ENCODE results near the gene SLC27A3. TPM values are rescaled to one million over a fixed set of nuclear protein-coding genes. Genes with fewer than 3 reads are reported as not detected.

The SLC27A3 gene
- total RNA-seq, 2 experiments from 2014 or later: 11.2 to 12.1 TPM

DNA sequence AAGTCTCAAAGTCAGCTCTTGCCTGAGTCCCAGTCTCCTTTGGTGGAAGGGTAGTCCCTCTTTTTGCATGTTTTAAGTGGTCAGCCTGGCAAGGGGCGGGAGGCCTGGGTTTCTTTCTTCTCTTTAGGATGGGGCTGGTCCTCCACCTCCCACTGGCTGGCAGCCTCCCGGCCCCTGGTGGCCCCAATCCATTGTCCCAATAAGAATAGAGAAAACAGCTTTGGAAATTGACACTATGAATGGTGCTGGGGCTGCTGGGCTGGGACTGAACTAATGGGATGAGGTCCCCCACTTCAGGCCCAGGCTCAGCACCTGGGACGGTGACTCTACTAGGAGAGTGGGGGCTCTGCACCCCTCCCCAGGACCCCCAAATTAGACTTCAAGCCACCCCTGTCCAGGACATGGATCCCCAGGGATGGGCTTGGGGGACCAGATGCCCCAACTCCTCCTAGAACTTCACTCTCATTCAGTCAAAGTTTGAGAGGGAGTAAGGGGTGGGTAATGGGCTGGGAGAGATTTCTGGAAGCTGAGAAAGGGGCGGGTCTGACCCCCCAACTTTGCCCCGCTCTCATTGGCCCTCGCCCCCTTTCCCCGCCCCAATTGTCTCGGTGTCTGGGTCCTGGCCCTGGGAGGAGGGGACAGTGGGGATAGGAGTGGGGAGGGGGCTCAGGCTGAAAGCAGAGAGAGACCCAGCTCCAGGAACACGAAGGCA lies 18.2 kb downstream of the SLC27A3 start:
- CTCF ChIA-PET: interaction anchor here (0.7 to 1.4 kb wide), 3 partner anchors 52 to 194 kb away, joined by 3 read pairs; partner anchors contain the start of gene RAB13
- POLR2A ChIA-PET: interaction anchor here (0.9 kb wide), 1 partner anchor 130 kb away, joined by 5 read pairs; no protein-coding TSS in a partner anchor

DNA sequence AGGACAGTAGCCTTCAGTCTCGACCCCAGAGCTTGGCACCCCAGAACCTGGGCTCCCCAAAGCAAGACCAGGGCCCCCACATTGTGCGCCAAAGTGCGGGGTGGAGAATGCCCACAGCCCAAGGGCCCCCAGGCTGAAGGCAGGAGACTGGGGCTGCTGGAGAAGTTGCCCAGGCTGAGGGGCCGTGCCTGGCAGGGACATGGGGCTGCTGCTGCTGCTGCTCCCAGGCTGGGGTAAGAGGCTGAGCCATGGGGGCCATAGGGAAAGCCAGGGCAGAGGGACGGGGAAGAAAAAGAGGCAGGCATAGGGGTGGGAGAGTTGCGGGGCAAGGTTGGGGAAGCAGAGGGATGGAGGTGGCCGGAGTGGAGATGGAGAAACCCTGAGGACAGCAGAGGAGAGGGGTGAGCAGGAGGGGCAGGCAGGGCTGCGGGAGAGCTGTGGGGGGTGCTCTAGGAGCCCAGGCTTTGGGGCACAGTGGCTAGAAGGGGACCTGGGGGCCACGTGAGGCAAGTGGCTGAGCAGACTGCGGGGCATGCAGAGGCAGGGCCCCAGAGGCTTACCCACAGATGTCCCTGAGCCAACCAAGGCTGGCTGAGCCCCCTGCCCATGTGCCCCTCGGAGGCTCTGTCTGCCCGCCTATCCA lies 18.9 kb downstream of the SLC27A3 start:
- ChIA-PET POLR2A (no interaction called here), CTCF (interaction anchor here (1.4 kb wide), 1 partner anchor 193 kb away, joined by 3 read pairs; the partner anchor contains the start of gene RAB13)

DNA sequence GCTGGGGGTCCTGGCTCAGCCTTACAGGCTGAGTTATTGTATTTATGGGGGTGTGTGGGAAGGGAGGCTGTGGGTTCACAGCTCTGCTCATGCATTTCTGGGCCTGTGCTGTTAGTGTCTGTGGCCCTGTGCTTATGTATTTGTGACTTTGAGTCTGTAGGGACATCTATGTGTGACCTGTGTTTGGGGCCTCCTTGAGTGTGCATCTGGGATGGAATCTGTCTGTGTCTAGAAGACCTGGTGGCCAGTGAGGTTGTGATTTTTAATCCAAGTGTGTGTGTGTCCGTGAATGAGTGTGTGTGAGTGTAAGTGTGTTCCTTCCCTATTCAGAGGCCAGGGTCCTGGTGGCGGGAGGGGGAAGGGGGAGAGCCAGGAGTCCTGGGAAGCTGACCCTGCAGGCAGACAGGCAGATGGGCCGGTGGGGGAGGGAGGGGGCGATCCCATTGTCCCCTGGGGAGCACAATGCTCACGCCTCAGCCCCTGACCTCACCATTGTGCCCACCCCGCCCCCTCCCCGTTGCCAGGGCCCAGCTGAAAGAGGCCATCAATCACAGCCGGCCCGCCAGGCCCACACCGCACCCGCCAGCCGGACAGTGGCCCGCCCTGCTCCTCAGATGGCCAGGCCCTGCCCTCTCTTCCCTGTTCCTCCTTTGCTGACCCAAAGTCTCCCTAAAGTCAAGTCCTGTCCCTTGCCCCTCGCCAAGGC lies 19.6 kb downstream of the SLC27A3 start:
- ChIA-PET POLR2A (no interaction called here), CTCF (interaction anchor here (1.4 kb wide), 1 partner anchor 192 kb away, joined by 3 read pairs; the partner anchor contains the start of gene RAB13)

DNA sequence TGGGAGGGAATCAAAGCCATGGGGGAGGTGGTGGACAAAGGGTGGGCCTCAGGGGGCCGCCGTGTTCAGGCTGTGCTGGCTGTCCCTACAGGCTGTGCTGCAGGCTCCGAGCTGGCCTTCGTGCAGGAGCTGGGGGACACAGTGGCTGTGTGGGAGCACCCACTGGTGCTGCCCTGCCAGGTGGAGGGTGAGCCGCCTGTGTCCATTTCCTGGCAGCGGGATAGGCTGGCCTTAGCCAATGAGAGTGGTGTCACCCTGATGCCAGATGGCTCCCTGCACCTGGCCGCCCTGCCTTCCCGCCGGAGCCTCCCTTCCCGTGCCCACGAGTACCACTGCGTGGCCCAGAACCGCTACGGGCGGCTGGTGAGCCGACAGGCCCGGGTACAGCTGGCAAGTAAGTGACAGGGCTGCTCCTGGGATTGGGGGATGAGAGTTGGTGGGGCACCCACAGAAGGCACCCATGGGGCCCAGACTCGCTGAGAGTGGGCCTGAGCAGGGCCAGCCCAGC lies 20.2 kb downstream of the SLC27A3 start:
- ChIA-PET CTCF (interaction anchor here (0.6 to 6.3 kb wide), 2 partner anchors 30 to 190 kb away, joined by 4 to 47 read pairs; partner anchors contain the start of gene RAB13), POLR2A (no interaction called here)

DNA sequence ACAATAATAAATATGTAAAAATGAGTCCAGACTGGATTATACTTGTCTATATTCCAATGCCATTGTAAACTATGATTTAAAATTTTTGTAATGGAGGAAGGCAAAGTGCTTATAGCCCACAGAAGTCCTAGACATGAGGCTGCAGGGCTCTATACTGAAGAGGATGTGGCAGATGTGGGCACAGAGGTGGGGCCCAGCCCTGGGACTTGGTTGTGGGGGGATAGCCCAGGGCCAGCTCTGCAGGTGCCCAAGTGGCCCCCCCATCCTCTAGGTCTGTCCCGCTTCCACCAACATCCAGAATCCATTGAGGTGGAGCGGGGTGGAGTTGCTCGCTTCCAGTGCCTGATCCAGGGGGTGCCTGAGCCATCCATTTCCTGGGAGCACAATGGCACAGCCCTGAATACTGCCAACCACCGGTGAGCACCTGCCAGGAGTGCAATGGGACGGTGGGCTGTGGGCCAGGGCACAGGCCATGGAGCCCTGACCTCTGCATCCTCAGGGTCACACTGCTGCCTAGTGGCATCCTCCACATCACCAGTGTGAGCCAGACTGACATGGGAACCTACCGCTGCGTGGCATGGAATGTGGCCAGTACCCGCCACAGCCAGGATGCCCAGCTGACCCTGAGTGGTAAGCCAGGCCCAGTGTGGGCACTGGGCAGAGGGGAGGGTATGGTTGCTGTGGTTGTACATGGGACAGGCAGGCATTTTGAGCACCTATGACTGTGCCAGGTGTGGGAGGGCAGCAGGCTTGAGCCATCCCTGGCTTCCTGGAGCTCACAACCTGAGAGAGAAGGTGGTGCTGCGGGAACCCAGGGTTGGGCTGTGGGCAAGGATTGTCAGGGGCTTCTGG lies 21.0 kb downstream of the SLC27A3 start:
- ChIA-PET CTCF (interaction anchor here (0.6 to 6.3 kb wide), 9 partner anchors 11 to 363 kb away, joined by 3 to 47 read pairs (median 4); partner anchors contain the start of genes DENND4B, GATAD2B and RAB13), POLR2A (interaction anchor here (0.6 kb wide), 1 partner anchor 475 kb away, joined by 3 read pairs; no protein-coding TSS in a partner anchor)

DNA sequence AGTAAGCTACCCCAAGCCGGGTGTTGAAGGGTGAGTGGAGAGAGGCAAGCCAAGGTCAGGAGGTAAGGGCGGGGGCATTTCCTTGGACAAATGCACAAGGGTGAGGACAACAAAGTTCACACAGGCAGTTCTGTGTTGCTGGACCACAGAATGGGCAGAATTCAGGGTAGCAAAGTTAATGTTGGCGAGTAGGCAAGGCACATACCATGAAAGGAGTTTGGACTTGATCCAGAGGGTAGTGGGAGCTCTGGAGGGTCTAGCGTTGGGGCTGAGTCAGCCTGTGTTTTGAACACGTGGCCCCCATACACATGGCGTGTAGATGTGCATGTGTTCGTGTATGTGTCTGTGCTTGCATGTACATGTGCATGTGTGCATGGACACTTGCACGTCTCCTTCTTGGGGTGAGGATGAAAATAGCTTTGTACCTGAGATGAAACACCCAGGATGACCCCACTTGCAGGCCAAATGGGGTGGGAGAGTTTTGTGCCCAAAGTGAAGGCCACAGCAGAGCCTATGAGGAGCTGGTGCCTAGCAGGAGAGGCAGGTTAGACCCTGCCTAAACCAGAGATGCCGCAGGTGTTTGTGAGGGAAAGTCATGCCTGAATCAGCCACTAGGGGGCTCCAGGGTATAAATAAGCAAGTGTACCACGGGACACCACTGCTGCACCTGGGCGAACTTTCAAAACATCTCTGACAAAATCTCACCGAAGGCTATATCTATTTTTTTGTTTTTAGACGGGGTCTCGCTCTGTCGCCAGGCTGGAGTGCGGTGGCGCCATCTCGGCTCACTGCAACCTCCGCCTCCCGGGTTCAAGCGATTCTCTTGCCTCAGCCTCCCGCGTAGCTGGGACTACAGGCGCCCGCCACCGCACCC lies 21.8 kb downstream of the SLC27A3 start:
- ChIA-PET POLR2A (interaction anchor here (0.6 kb wide), 1 partner anchor 475 kb away, joined by 3 read pairs; no protein-coding TSS in a partner anchor), CTCF (interaction anchor here (0.6 to 6.3 kb wide), 11 partner anchors 7 to 362 kb away, joined by 3 to 47 read pairs (median 3); partner anchors contain the start of genes DENND4B, GATAD2B, JTB and RAB13)

DNA sequence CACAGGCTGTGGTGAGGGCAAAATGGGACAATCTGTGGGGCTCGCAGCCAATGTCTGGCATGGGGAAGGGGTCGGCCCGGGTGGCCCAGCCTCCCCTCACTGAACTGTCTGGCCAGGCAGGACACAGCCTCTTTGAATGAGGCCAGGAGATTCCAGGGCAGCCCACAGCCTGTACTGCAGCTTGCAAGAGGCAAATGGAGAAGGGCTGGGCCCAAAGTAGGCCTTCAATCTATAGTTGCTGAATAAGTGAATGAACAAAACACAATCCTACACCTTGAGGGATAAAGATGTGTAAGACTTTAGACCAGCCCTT lies 23.2 kb downstream of the SLC27A3 start:
- POLR2A ChIA-PET: no interaction called here
- CTCF ChIA-PET: interaction anchor here (1.1 to 6.3 kb wide), 4 partner anchors 8 to 192 kb away, joined by 3 to 47 read pairs (median 8); partner anchors contain the start of genes DENND4B, RAB13 and RPS27

DNA sequence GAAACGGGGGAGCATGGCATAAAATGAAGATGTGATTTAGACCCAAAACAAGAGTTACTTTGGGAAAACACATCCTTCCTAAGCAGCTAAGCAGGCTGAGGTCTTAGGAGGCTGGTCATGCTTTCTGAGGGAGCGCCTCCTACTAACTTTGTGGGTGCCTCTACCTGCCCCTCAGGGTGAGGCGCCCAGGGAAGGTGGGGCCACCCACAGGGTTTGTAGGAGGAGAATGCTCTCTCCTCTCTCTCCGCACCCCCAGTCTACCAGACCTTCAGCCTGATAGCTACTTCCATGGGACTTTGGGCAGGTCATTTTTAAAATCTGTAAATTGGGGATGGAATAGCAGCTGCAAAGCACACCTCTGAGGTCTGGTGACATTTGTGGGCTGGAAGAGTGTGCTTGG lies 23.8 kb downstream of the SLC27A3 start:
- CTCF ChIA-PET: interaction anchor here (1.1 to 6.3 kb wide), 4 partner anchors 9 to 191 kb away, joined by 3 to 47 read pairs (median 8); partner anchors contain the start of genes DENND4B, RAB13 and RPS27
- POLR2A ChIA-PET: no interaction called here

DNA sequence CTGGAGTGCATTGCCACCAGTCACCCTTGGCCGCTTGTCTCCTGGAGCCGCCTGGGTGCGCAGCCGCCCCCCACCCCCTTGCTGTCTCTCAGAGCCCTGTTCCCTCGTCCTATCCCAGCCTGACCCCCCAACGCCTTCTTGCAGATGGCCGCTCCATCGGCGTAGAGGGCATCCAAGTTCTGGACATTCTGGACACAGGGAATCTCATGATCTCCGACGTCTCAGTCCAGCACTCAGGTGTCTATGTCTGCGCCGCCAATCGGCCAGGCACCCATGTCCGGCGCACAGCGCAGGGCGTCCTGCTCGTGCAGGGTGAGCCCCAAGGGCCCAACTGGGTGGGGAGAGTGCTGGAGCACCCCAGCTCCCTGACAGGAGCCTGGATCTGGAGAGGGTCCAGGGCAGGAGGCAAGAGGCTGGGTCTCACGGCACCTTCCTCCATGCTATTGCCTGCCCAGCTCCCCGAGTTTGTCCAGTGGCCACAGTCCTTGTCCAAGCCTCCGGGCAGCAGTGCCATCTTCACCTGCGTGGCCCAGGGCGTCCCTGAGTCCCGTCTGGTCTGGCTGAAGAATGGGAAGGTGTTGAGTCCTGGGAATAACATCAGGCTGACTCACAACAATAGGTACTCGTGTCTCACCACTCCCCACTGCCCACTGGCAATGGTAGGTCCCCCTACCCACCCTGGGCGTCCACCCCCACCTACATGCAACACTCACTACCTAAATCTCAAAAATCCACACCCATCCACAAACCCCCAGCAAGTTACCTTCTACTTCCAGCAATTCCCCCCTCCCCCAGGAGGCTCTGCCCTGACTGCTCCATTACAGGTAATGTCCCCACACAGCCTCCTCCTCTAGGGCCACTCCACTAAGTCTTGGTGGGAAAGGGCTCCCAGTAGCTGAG lies 24.6 kb downstream of the SLC27A3 start:
- CTCF ChIA-PET: interaction anchor here (2.1 to 6.3 kb wide), 2 partner anchors 10 to 186 kb away, joined by 5 to 47 read pairs; partner anchors contain the start of gene RAB13
- POLR2A ChIA-PET: no interaction called here

DNA sequence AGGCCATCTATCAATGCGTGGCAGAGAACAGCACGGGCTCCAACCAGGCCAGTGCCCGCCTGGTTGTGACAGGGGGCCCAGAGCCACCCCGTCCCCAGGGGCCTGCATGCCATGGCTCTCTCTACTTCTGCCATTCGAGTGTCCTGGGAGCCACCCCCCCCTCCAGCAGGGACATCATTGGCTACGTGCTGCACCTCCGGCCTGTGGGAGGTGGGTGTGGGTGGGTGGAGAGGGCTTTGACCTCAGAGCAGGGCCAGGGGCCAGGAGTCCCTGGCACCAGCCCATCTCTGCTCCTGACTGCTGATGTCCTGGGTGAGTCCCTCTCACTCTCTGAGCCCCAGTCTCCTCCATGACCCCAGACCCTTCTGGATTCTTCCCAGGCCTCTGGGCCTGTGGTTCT lies 25.3 kb downstream of the SLC27A3 start:
- CTCF ChIA-PET: interaction anchor here (1.0 to 6.3 kb wide), 2 partner anchors 111 to 185 kb away, joined by 3 to 47 read pairs; partner anchors contain the start of gene RAB13
- POLR2A ChIA-PET: no interaction called here

DNA sequence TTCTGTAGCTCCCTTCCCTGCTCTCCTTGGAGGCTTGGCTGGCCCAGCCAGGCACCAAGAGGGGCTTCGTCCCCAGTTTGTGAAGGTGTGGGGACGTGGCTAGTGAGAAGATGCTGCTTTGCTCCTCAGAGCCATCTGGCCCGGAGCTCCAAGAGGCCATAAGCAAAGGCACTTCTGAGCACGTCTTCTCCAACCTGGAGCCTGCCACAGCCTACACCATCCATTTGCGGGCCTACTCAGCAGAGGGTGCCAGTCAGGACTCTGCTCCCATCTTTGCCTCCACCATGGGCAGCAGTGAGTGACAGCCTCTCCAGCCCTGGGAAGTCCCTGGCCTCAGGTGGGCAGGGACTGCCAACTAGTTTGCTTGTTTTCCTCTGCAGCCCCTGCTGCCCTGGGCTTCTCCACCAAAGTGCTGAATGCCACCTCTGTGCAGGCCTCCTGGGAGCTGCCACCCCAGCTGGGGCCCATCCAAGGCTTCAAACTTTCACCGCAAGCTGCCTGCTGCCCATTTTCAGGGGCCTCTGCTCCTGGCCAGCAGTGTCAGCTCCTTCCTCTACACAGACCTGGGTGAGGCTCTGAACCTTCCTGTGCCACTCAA lies 25.9 kb downstream of the SLC27A3 start:
- ChIA-PET CTCF (interaction anchor here (1.0 to 6.3 kb wide), 2 partner anchors 110 to 184 kb away, joined by 3 to 47 read pairs; partner anchors contain the start of gene RAB13), POLR2A (no interaction called here)

DNA sequence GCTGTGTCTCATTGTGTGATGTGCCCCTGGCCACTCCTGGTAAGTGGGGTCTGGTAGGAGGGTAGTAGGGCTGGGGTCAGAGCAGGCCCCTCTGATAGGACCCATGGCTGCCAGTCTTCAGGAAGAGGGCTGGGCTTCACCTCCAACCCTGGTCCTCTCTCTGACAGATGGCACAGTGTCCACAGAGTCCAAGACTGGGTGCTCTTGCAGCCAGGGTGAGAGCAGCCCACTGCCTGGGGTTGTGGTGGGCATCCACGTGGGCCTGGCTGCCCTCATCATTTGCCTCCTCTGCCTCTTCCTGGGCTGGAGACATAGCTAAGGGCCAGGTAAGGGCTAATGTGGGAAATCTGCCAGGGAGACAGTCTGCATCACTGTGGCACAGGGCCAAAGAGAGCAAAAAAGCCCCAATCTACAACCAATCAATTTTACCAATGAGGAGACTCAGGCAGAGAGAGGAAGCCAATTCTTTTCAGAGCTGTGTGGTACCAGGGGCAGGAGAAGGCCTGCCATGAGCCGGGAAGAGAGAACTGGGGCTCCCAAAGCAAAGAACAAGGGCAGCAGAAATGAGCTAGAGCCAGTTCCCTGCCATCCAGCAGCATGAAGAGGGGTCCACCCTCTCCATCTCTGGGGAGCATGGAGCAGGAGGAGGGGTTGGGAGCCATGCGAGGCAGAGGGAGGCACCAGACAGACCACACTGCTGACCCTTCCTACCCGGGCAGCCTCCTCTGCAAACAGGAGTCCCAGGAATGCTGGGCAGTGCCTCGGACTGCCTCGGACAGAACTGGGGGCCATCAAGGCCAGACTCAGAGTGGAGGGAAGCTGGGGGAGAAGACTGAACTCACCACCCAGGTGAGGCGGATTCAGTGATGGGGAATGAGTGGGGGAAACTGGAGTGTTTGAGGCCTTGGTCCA lies 26.8 kb downstream of the SLC27A3 start:
- ChIA-PET CTCF (interaction anchor here (1.6 kb wide), 1 partner anchor 185 kb away, joined by 9 read pairs; the partner anchor contains the start of gene RAB13), POLR2A (interaction anchor here (0.6 kb wide), 1 partner anchor 53 kb away, joined by 3 read pairs; no protein-coding TSS in a partner anchor)

DNA sequence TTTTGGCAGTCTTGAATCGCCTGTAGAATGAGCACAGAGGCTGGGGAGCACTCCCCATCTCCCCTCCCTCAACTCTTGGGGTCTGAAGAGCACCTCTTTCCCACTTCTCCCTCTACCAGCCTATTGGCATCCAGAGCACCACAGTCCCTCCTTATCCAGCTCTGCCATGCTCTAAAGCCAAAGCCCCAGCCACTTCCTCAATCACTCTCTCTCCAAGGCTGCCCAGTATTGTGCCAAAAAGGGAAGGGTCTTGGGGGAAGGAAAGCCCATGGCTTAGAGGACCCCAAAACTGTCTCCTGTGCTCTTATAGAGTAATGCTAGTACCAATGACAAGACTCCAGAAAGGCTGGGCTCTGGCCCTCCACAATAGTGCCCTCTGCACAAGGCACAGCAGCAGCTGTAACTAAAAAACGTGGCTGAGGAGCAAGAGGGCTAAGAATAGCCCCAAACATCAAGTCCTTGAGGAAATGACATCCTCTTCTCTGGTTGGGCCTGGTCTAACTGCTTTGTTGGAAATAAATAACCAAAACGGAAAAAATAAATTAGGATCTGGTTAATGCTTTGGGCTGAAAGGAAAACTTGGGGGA lies 28.4 kb downstream of the SLC27A3 start:
- POLR2A ChIA-PET: interaction anchor here (0.6 kb wide), 1 partner anchor 160 kb away, joined by 4 read pairs; the partner anchor contains the start of gene SLC39A1
- CTCF ChIA-PET: interaction anchor here (1.6 to 2.6 kb wide), 2 partner anchors 143 to 183 kb away, joined by 9 to 11 read pairs; partner anchors contain the start of genes DENND4B and RAB13

DNA sequence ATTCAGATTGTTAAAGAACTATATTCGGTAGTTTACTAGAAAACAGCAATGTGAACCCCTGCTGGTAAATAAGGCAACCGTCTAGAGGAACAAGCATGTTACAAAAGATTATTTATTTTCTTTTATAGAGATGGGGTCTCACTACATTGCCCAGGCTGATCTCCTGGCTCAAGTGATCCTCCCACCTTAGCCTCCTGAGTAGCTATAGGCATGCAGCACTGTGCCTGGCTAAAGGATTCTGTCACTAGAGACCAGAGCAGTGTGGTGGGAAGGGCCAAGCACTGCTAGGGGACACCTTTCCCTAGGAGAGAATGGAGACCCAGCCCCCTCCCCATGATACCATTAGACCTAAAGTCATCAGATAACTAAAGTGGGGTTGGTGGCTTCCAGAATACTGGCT lies 28.9 kb downstream of the SLC27A3 start:
- ChIA-PET POLR2A (interaction anchor here (0.6 kb wide), 1 partner anchor 159 kb away, joined by 4 read pairs; the partner anchor contains the start of gene SLC39A1), CTCF (interaction anchor here (2.2 to 2.6 kb wide), 2 partner anchors 142 to 182 kb away, joined by 8 to 11 read pairs; partner anchors contain the start of genes DENND4B and RAB13)

Data from activated CD8-positive, alpha-beta memory T cell treated with anti-CD3 and anti-CD28 coated beads for 36 hours (primary cell).